Suprapubic skin (tissue), 4 donors: ENCODE measurements around the gene ATG9A. TPM values are rescaled to one million over a fixed set of nuclear protein-coding genes. Genes with fewer than 3 reads are reported as not detected.

Experiments
- DNase-seq, 2 donors: peaks; one replicate each; pipeline ENCODE4 v3.0.0-alpha.2; 2019; ENCODE audit warnings: low spot score in 2 of 2
- H3K27ac ChIP-seq: fragments of 200-600 bp; sonication (generic); one replicate; pipeline ENCODE4 v1.5.1; 2019
- H3K27me3 ChIP-seq: fragments of 200-600 bp; sonication (generic); one replicate; pipeline ENCODE4 v1.5.1; 2019
- H3K36me3 ChIP-seq: fragments of 200-600 bp; sonication (generic); one replicate; pipeline ENCODE4 v1.5.1; 2019
- H3K4me1 ChIP-seq: fragments of 200-600 bp; sonication (generic); one replicate; pipeline ENCODE4 v1.5.1; 2019
- H3K4me3 ChIP-seq: fragments of 200-600 bp; sonication (generic); one replicate; pipeline ENCODE4 v1.5.1; 2019; ENCODE audit warnings: mild to moderate bottlenecking
- H3K9me3 ChIP-seq: fragments of 200-600 bp; sonication (generic); one replicate; pipeline ENCODE4 v1.5.1; 2019
- CTCF ChIP-seq, 2 donors: fragments of 200-600 bp in 1 of 2; fragments of 450-650 bp in 1 of 2; sonication (generic) in 1 of 2; IDR thresholded peaks; one replicate each; pipeline ENCODE4 v1.5.1; 2016 to 2019; ENCODE audit warnings: antibody characterized with exemption in 2 of 2, mild to moderate bottlenecking in 1 of 2, moderate library complexity in 1 of 2
- EP300 ChIP-seq: sonication (generic); formaldehyde crosslinking; IDR thresholded peaks from one replicate; pipeline ENCODE4 v1.6.1; 2017; ENCODE audit warnings: antibody characterized with exemption
- POLR2A ChIP-seq, 2 donors: fragments of 450-650 bp; IDR thresholded peaks; one replicate each; pipeline ENCODE4 v1.6.1; 2017; ENCODE audit warnings: antibody characterized with exemption in 2 of 2, mild to moderate bottlenecking in 2 of 2, moderate library complexity in 2 of 2
- POLR2AphosphoS5 ChIP-seq, 3 donors: sonication (generic); formaldehyde crosslinking; IDR thresholded peaks; one replicate each; pipeline ENCODE4 v1.6.1; 2017; ENCODE audit warnings: antibody characterized with exemption in 3 of 3
- WGBS: methylation state at CpG from one replicate; pipeline ENCODE4 v1.1.5; 2018; 5-methylcytosine and 5-hydroxymethylcytosine counted together
- total RNA-seq, 4 donors: library from RNA; depleted of rRNA; stranded (reverse); fragments of >200 nt; gene quantifications; one replicate each; pipeline ENCODE4 v1.1.0, GENCODE V29; 2016

ATG9A gene
- total RNA-seq, 4 donors from 2014 or later, result 60.3 to 83.9 (median 64.6) TPM

- no peak for DNase-seq
- Histone ChIP-seq H3K4me1 (peaks cover 27% of the 10 kb centered on the region), H3K4me3 (no peak overlapping the region), H3K36me3 (peaks cover 65% of the 10 kb centered on the region), H3K27ac (no peak overlapping the region), H3K9me3 (no peaks in the 10 kb centered on the region), H3K27me3 (no peaks in the 10 kb centered on the region)
- WGBS, result 97% methylated on average over 15 of the region's 15 CpGs
- no peak for TF ChIP-seq EP300
- no peak for TF ChIP-seq POLR2AphosphoS5 (IDR thresholded peaks at IDR 0.05)
- no peak for TF ChIP-seq CTCF (IDR thresholded peaks at IDR 0.05)
- TF ChIP-seq POLR2A (IDR thresholded peaks at IDR 0.05), result no peak
Observed at GRCh38 chr2:219214141-219214540, 15.3 kb downstream of the ATG9A start.

- no peak for TF ChIP-seq POLR2AphosphoS5 (IDR thresholded peaks at IDR 0.05)
- no peak for TF ChIP-seq CTCF (IDR thresholded peaks at IDR 0.05)
- TF ChIP-seq POLR2A (IDR thresholded peaks at IDR 0.05), result no peak
- TF ChIP-seq EP300, result no peak
- no peak for DNase-seq
- Histone ChIP-seq H3K4me3 (no peak overlapping the region), H3K27me3 (no peaks in the 10 kb centered on the region), H3K4me1 (peaks cover 23% of the 10 kb centered on the region), H3K27ac (no peak overlapping the region), H3K9me3 (no peaks in the 10 kb centered on the region), H3K36me3 (peaks cover 70% of the 10 kb centered on the region)
- WGBS, result 95% methylated on average over 10 of the region's 10 CpGs
Observed at GRCh38 chr2:219213486-219214071, 15.9 kb downstream of the ATG9A start.

GRCh38 chr2:219213026-219213415 is 16.4 kb downstream of the ATG9A start:
- Histone ChIP-seq H3K36me3 (peaks cover 75% of the 10 kb centered on the region), H3K4me1 (peaks cover 23% of the 10 kb centered on the region), H3K27me3 (no peaks in the 10 kb centered on the region), H3K27ac (no peak overlapping the region), H3K9me3 (no peaks in the 10 kb centered on the region), H3K4me3 (no peak overlapping the region)
- TF ChIP-seq POLR2AphosphoS5 (IDR thresholded peaks at IDR 0.05) (no peak), CTCF (IDR thresholded peaks at IDR 0.05) (no peak), POLR2A (IDR thresholded peaks at IDR 0.05) (no peak), EP300 (no peak)
- DNase-seq, result no peak
- WGBS, result 92% methylated on average over 6 of the region's 8 CpGs

- H3K27ac ChIP-seq, result no peak overlapping the region
- H3K36me3 ChIP-seq, result peaks cover 69% of the 10 kb centered on the region
- H3K9me3 ChIP-seq, result no peaks in the 10 kb centered on the region
- no peaks in the 10 kb centered on the region for H3K27me3 ChIP-seq
- DNase-seq, result peak in 1 of 2 donors; percentile 29
- no peak overlapping the region for H3K4me3 ChIP-seq
- TF ChIP-seq EP300, result no peak
- WGBS, result 83% methylated on average over 6 of the region's 9 CpGs
- peaks cover 25% of the 10 kb centered on the region for H3K4me1 ChIP-seq
Observed at GRCh38 chr2:219210886-219211362, 18.5 kb downstream of the ATG9A start.

- Histone ChIP-seq H3K36me3 (peaks cover 65% of the 10 kb centered on the region), H3K27me3 (no peaks in the 10 kb centered on the region), H3K4me1 (peaks cover 26% of the 10 kb centered on the region), H3K27ac (no peak overlapping the region), H3K4me3 (no peak overlapping the region), H3K9me3 (no peaks in the 10 kb centered on the region)
- 92% methylated on average over 24 of the region's 24 CpGs for WGBS
- TF ChIP-seq EP300, result no peak
- DNase-seq, result peak in 1 of 2 donors; percentile 46
Observed at GRCh38 chr2:219210196-219210885, 19.1 kb downstream of the ATG9A start.

GRCh38 chr2:219209236-219210195 is 19.9 kb downstream of the ATG9A start:
- TF ChIP-seq EP300 (no peak), CTCF (IDR thresholded peaks at IDR 0.05) (no peak)
- peaks cover 26% of the 10 kb centered on the region for H3K4me1 ChIP-seq
- H3K27me3 ChIP-seq, result no peaks in the 10 kb centered on the region
- no peak overlapping the region for H3K27ac ChIP-seq
- WGBS, result 70% methylated on average over 18 of the region's 18 CpGs
- H3K9me3 ChIP-seq, result no peaks in the 10 kb centered on the region
- H3K4me3 ChIP-seq, result no peak overlapping the region
- peaks cover 56% of the 10 kb centered on the region for H3K36me3 ChIP-seq
- peak in 1 of 2 donors; percentile 59 for DNase-seq
